ENCODE measurements around the gene ADAM19.

ADAM19 gene

GRCh38 chr5:157464519-157465171, 110.9 kb downstream of the ADAM19 start:
- peak; percentile 34 to 45 (median 38) for DNase-seq (ENCODE audit: low read depth in 3 of 3)

- no peak for DNase-seq (ENCODE audit: low read depth in 3 of 3)
Measured at GRCh38 chr5:157463621-157464518, 111.7 kb downstream of the ADAM19 start.

- DNase-seq (ENCODE audit: low read depth in 3 of 3): no peak
Measured at GRCh38 chr5:157463081-157463480, 112.5 kb downstream of the ADAM19 start.

GRCh38 chr5:157460921-157461792, 114.4 kb downstream of the ADAM19 start:
- no peak for DNase-seq (ENCODE audit: low read depth in 3 of 3)

- DNase-seq (ENCODE audit: low read depth in 3 of 3): peak in 2 of 3 experiments; percentile 40 to 44
Measured at GRCh38 chr5:157459715-157460599, 115.6 kb downstream of the ADAM19 start, which contains the start of gene NIPAL4. NIPAL4 (plus strand) TSS chr5:157460213; CDS start chr5:157460321, 108 bp downstream.

GRCh38 chr5:157458835-157459234, 116.7 kb downstream of the ADAM19 start:
- DNase-seq (ENCODE audit: low read depth in 3 of 3): no peak

- DNase-seq (ENCODE audit: low read depth in 3 of 3): no peak
Measured at GRCh38 chr5:157457391-157457790, 118.2 kb downstream of the ADAM19 start.

GRCh38 chr5:157456301-157456700, 119.3 kb downstream of the ADAM19 start:
- DNase-seq (ENCODE audit: low read depth in 3 of 3): no peak

GRCh38 chr5:157455057-157455456, 120.5 kb downstream of the ADAM19 start:
- no peak for DNase-seq (ENCODE audit: low read depth in 3 of 3)

GRCh38 chr5:157454273-157454672, 121.3 kb downstream of the ADAM19 start:
- DNase-seq (ENCODE audit: low read depth in 3 of 3): no peak

- no peak for DNase-seq (ENCODE audit: low read depth in 3 of 3)
Measured at GRCh38 chr5:157451806-157452205, 123.8 kb downstream of the ADAM19 start.

- DNase-seq (ENCODE audit: low read depth in 3 of 3): no peak
Measured at GRCh38 chr5:157450024-157450423, 125.6 kb downstream of the ADAM19 start.

GRCh38 chr5:157449011-157449723, 126.4 kb downstream of the ADAM19 start:
- no peak for DNase-seq (ENCODE audit: low read depth in 3 of 3)

GRCh38 chr5:157447201-157447637, 128.4 kb downstream of the ADAM19 start:
- DNase-seq (ENCODE audit: low read depth in 3 of 3): no peak

- no peak for DNase-seq (ENCODE audit: low read depth in 3 of 3)
Measured at GRCh38 chr5:157446412-157446935, 129.1 kb downstream of the ADAM19 start.

- DNase-seq (ENCODE audit: low read depth in 3 of 3): no peak
Measured at GRCh38 chr5:157445745-157446411, 129.7 kb downstream of the ADAM19 start.

- DNase-seq (ENCODE audit: low read depth in 3 of 3): no peak
Measured at GRCh38 chr5:157444224-157444623, 131.4 kb downstream of the ADAM19 start.

GRCh38 chr5:157443041-157443549, 132.5 kb downstream of the ADAM19 start:
- no peak for DNase-seq (ENCODE audit: low read depth in 3 of 3)

GRCh38 chr5:157434096-157434495, 141.5 kb downstream of the ADAM19 start:
- DNase-seq (ENCODE audit: low read depth in 3 of 3): no peak
